ENCODE results near the gene OR2A12. TPM values are rescaled to one million over a fixed set of nuclear protein-coding genes. Genes with fewer than 3 reads are reported as not detected.
"Not testable (repeated sequence)": the region's sequence is repeated elsewhere in the genome, so short reads cannot be mapped to it uniquely, and the experiment has no call there.

The OR2A12 gene
- total RNA-seq, 1 experiment from 2014 or later = not detected

GRCh38 chr7:144118341-144118740 is 32.3 kb downstream of the OR2A12 start:
- no peak for DNase-seq (ENCODE audit: low read depth)

GRCh38 chr7:144122876-144123275 is 36.8 kb downstream of the OR2A12 start, which contains the start of gene OR2A14:
OR2A14 (plus strand) TSS chr7:144123176; CDS start chr7:144129113, 5,937 bp downstream.
- no peak for DNase-seq (ENCODE audit: low read depth)

GRCh38 chr7:144127714-144128334 is 41.7 kb downstream of the OR2A12 start:
- DNase-seq (ENCODE audit: low read depth) = peak; percentile 75

- not testable (repeated sequence) for DNase-seq (ENCODE audit: low read depth)
Measured at GRCh38 chr7:144129601-144130000, 43.5 kb downstream of the OR2A12 start.

- peak; percentile 1 for DNase-seq (ENCODE audit: low read depth)
Measured at GRCh38 chr7:144130730-144131129, 44.7 kb downstream of the OR2A12 start.

- DNase-seq (ENCODE audit: low read depth) = no peak
Measured at GRCh38 chr7:144132262-144132661, 46.2 kb downstream of the OR2A12 start.

- DNase-seq (ENCODE audit: low read depth) = no peak
Measured at GRCh38 chr7:144133307-144133706, 47.2 kb downstream of the OR2A12 start.

- DNase-seq (ENCODE audit: low read depth) = no peak
Measured at GRCh38 chr7:144134116-144134515, 48.0 kb downstream of the OR2A12 start.

GRCh38 chr7:144137501-144137900 is 51.4 kb downstream of the OR2A12 start:
- DNase-seq (ENCODE audit: low read depth) = no peak

GRCh38 chr7:144142187-144142586 is 56.1 kb downstream of the OR2A12 start:
- DNase-seq (ENCODE audit: low read depth) = no peak

GRCh38 chr7:144144426-144144825 is 58.3 kb downstream of the OR2A12 start:
- DNase-seq (ENCODE audit: low read depth) = no peak

GRCh38 chr7:144148224-144148827 is 62.2 kb downstream of the OR2A12 start:
- DNase-seq (ENCODE audit: low read depth) = no peak

Other genes starting within 250 kb of the OR2A12 start
- gene TCAF1, start 184.1 kb upstream of the OR2A12 start, total RNA-seq (2014; rRNA removed) = 91.2 and 99.4 TPM in 2 replicates
- not detected in 2 replicates for gene OR2F2, start 151.0 kb upstream of the OR2A12 start, total RNA-seq (2014; rRNA removed)
- gene OR2F1, start 131.4 kb upstream of the OR2A12 start, total RNA-seq (2014; rRNA removed) = not detected in 2 replicates
- not detected in 2 replicates for gene OR6B1, start 86.0 kb upstream of the OR2A12 start, total RNA-seq (2014; rRNA removed)
- gene OR2A5, start 37.3 kb upstream of the OR2A12 start, total RNA-seq (2014; rRNA removed) = not detected in 2 replicates
- not detected in 2 replicates for gene OR2A25, start 16.5 kb upstream of the OR2A12 start, total RNA-seq (2014; rRNA removed)
- gene OR2A2, start 23.3 kb downstream of the OR2A12 start, total RNA-seq (2014; rRNA removed) = not detected in 2 replicates
- gene OR2A14, start 36.9 kb downstream of the OR2A12 start, total RNA-seq (2014; rRNA removed) = not detected in 2 replicates
- gene CTAGE4, start 97.2 kb downstream of the OR2A12 start, total RNA-seq (2014; rRNA removed) = 0.06 TPM in 1 of 2 replicates, not detected in the other
- 0.13 and 0.46 TPM in 2 replicates for gene ARHGEF35, start 109.6 kb downstream of the OR2A12 start, total RNA-seq (2014; rRNA removed)
- not detected in 2 replicates for gene OR2A42, start 153.3 kb downstream of the OR2A12 start, total RNA-seq (2014; rRNA removed)
- not detected in 2 replicates for gene OR2A7, start 178.5 kb downstream of the OR2A12 start, total RNA-seq (2014; rRNA removed)
- 0.06 and 0.17 TPM in 2 replicates for gene CTAGE8, start 183.0 kb downstream of the OR2A12 start, total RNA-seq (2014; rRNA removed)
- not detected in 2 replicates for gene OR2A1, start 226.1 kb downstream of the OR2A12 start, total RNA-seq (2014; rRNA removed)